Renal pelvis (tissue), 12 donors: Measurements from ENCODE around the gene AGR2. TPM values are rescaled to one million over a fixed set of nuclear protein-coding genes. Genes with fewer than 3 reads are reported as not detected.
"Not testable (repeated sequence)": the region's sequence is repeated elsewhere in the genome, so short reads cannot be mapped to it uniquely, and the experiment has no call there.

ENCODE experiments used
- DNase-seq: peaks from one replicate; pipeline ENCODE4 v3.0.0-alpha.2; 2013
- long read RNA-seq, 16 experiments: transcript quantifications; one replicate each; lab custom pipeline, GENCODE V29; 2026
- polyA plus RNA-seq, 3 donors: library from polyadenylated mRNA; unstranded; fragments of 120-200 nt; gene quantifications; one replicate each; pipeline ENCODE4 v1.2.1, GENCODE V29; 2013; ENCODE audit not compliant: insufficient read length in 3 of 3

Gene AGR2
- polyA plus RNA-seq, result 10 to 100 TPM; 61.1 to 66.0 (median 62.8) TPM
- long read RNA-seq, donor 1, transcript AGR2-203 (8 exons, 1,778 nt), result major isoform, 23 of 38 reads
- long read RNA-seq, donor 1, partial matches to known transcripts, result 9 of 38 reads
- long read RNA-seq, donor 1, other reads (novel, unspliced or antisense), result 5 of 38 reads
- long read RNA-seq, donor 2, transcript AGR2-203 (8 exons, 1,778 nt), result major isoform, 17 of 31 reads
- long read RNA-seq, donor 2, partial matches to known transcripts, result 5 of 31 reads
- long read RNA-seq, donor 2, other reads (novel, unspliced or antisense), result 8 of 31 reads
- long read RNA-seq, donor 3, transcript AGR2-203 (8 exons, 1,778 nt), result major isoform, 21 of 36 reads
- long read RNA-seq, donor 3, partial matches to known transcripts, result 10 of 36 reads
- long read RNA-seq, donor 3, other reads (novel, unspliced or antisense), result 5 of 36 reads
- long read RNA-seq, donor 4, transcript AGR2-203 (8 exons, 1,778 nt), result major isoform, 30 of 44 reads
- long read RNA-seq, donor 4, partial matches to known transcripts, result 7 of 44 reads
- long read RNA-seq, donor 4, other reads (novel, unspliced or antisense), result 6 of 44 reads
- long read RNA-seq, donor 5, transcript AGR2-203 (8 exons, 1,778 nt), result major isoform, 20 of 28 reads
- long read RNA-seq, donor 5, partial matches to known transcripts, result 0 of 28 reads
- long read RNA-seq, donor 5, other reads (novel, unspliced or antisense), result 5 of 28 reads
- long read RNA-seq, donor 6, partial matches to known transcripts, result 5 of 9 reads
- long read RNA-seq, donor 6, other reads (novel, unspliced or antisense), result 0 of 9 reads
- long read RNA-seq, donor 7, transcript AGR2-203 (8 exons, 1,778 nt), result major isoform, 30 of 39 reads
- long read RNA-seq, donor 7, partial matches to known transcripts, result 9 of 39 reads
- long read RNA-seq, donor 7, other reads (novel, unspliced or antisense), result 0 of 39 reads
- long read RNA-seq, donor 8, transcript AGR2-203 (8 exons, 1,778 nt), result major isoform, 9 of 10 reads
- long read RNA-seq, donor 8, partial matches to known transcripts, result 0 of 10 reads
- long read RNA-seq, donor 8, other reads (novel, unspliced or antisense), result 0 of 10 reads
- long read RNA-seq, donor 9, transcript AGR2-203 (8 exons, 1,778 nt), result major isoform, 23 of 36 reads
- long read RNA-seq, donor 9, partial matches to known transcripts, result 12 of 36 reads
- long read RNA-seq, donor 9, other reads (novel, unspliced or antisense), result 0 of 36 reads
- long read RNA-seq, donor 10, transcript AGR2-203 (8 exons, 1,778 nt), result major isoform, 17 of 25 reads
- long read RNA-seq, donor 10, partial matches to known transcripts, result 8 of 25 reads
- long read RNA-seq, donor 10, other reads (novel, unspliced or antisense), result 0 of 25 reads
- long read RNA-seq, donor 11, transcript AGR2-203 (8 exons, 1,778 nt), result major isoform, 24 of 42 reads
- long read RNA-seq, donor 11, partial matches to known transcripts, result 13 of 42 reads
- long read RNA-seq, donor 11, other reads (novel, unspliced or antisense), result 5 of 42 reads
- long read RNA-seq, donor 12, transcript AGR2-203 (8 exons, 1,778 nt), result major isoform, 20 of 20 reads
- long read RNA-seq, donor 12, partial matches to known transcripts, result 0 of 20 reads
- long read RNA-seq, donor 12, other reads (novel, unspliced or antisense), result 0 of 20 reads
- long read RNA-seq, donor 13, transcript AGR2-203 (8 exons, 1,778 nt), result major isoform, 20 of 30 reads
- long read RNA-seq, donor 13, partial matches to known transcripts, result 10 of 30 reads
- long read RNA-seq, donor 13, other reads (novel, unspliced or antisense), result 0 of 30 reads
- long read RNA-seq, donor 14, transcript AGR2-203 (8 exons, 1,778 nt), result major isoform, 23 of 46 reads
- long read RNA-seq, donor 14, partial matches to known transcripts, result 15 of 46 reads
- long read RNA-seq, donor 14, other reads (novel, unspliced or antisense), result 7 of 46 reads
- long read RNA-seq, donor 15, transcript AGR2-203 (8 exons, 1,778 nt), result major isoform, 434 of 950 reads
- long read RNA-seq, donor 15, transcript AGR2-205 (2 exons, 585 nt), result minor isoform, 7 of 950 reads
- long read RNA-seq, donor 15, partial matches to known transcripts, result 398 of 950 reads
- long read RNA-seq, donor 15, other reads (novel, unspliced or antisense), result 104 of 950 reads
- long read RNA-seq, donor 16, transcript AGR2-203 (8 exons, 1,778 nt), result major isoform, 29 of 44 reads
- long read RNA-seq, donor 16, partial matches to known transcripts, result 8 of 44 reads
- long read RNA-seq, donor 16, other reads (novel, unspliced or antisense), result 6 of 44 reads

DNA sequence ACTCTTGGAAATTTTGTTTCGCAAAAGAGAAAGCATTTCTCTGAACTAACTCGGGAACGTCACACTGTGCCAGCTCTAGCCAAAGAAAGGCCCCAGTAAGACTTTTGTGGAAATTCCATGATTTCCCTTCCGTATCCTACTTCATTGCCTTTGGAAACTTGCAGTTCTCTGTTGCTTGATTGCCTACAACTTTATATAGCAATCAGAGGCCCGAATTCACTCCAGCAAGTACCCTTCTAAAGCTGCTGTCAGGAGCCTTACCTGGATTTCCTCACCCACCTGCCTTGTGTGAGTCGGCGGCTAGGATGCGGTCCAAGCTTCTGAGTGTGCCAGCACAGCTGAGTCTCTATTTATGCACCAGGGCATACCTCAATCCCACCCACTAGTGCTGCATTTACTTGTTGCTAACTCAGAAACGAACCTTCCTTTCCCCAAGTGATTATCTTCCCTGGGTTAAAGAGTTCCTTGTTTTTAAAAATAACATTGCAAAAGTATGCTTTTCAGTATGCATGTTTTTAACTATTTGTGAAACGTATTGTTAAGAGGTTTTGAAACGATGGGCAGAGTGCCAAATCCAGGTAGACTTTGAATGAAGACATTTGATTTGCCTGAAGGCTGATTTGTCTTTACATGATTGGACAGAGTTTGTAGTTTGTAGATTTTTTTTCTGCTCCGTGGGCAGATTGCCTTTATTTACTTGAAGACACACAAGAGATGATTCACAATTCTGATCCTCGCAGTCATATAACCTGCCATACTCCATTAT lies at the start of gene AGR2:
Gene AGR2 (minus strand): TSS at position 326 of the 766 bp plus-strand sequence. CDS start 3,203 bp downstream, outside the sequence.
- no peak for DNase-seq

DNA sequence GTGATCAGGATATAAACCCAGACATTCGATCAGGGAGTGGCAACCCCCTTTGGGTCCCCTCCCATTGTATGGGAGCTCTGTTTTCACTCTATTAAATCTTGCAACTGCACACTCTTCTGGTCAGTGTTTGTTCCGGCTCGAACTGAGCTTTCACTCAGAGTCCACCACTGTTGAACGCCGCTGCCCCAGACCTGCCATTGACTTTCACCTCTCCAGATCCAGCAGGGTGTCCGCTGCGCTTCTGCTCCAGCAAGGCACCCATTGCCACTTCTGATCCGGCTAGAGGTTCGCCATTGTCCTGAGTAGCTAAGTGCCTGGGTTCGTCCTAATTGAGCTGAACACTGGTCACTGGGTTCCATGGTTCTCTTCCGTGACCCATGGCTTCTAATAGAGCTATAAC lies 48.4 kb upstream of the AGR2 start:
- DNase-seq, result not testable (repeated sequence)

DNA sequence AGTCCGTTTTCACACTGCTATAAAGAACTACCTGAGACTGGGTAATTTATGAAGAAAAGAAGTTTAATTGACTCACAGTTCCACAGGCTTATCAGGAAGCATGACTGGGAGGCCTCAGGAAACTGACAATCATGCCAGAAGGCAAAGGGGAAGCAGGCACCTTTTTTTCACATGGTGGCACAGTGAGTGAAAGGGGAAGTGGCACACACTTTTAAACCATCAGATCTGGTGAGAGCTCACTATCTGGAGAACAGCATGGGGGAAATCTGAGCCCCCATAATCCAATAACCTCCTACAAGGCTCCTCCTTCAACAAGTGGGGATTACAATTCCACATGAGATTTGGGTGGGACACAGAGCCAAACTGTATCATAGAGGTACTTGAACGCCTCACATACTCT lies 47.0 kb upstream of the AGR2 start:
- DNase-seq, result no peak

DNA sequence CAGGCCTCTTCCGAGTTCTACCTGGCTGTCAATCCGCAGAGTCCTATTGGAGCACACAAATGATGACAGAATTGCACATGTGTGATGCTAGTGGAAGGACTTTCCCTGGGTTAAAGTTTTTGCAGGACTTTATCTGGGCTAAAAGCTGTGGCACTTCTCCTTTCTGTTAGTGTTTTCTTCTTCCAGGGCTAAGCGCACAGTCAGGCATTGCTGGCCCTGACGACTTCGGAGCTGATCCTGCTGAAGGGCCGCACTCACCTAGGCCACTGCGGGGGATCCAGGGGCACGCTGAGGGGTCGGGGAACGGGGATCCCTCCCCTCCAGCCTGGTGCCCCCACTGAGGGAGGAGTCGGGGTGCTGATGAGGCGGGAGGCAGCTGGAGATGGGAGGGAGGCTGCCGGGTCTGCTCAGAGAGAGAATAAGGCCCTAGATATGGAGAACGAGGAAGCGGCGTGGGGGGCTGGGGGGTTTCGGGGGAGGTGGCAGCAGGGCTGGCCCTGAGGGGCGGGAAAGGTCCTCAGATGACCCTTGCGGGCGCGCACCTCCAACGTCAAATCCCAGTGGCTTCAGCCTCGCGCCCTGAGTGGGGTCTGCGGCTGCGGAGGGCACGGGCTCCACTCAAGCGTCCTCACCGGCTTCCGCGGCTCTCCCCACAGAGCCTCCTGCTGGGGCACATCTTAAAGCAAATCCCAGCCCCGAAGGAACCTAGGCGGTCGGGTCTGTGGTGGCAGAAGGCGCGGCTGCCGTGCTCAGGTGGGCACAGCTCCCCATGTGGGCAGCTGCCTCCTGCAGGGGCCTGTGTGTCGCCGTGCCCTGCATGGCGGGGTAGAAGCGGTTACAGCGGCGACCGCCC lies 46.0 kb upstream of the AGR2 start:
- no peak for DNase-seq

DNA sequence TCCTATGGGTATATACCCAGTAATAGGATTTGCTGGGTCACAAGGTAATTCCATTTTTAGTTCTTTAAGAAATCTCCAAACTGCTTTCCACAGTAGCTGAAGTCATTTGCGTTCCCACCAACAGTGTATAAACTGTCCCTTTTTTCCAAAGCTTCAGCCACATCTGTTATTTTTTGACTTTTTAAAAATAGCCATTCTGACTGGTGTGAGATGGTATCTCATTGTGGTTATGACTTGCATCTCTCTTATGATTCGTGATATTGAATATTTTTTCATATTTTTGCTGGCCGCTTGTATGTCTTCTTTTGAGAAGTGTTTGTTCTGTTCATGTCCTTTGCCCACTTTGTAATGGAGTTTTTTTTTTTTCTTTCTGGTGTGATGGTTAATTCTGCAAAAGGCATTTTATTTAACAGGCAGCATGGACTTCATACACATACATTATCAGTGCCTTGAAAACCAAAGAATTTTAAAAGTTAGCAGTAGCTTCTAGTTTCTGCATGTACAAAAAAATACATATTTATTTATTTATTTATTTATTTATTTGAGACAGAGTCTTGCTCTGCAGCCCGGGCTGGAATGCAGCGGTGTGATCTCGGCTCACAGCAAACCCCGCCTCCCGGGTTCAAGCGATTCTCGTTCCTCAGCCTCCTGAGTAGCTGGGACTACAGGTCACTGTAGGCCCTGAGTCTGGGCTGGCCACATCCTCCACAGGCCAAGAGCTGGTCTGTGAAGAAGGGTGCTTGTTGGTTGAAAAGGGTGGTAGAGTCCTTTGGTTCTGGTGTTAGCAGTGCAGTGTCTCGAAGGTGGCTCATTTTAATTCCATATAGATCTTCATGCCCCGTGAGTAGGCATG lies 44.7 kb upstream of the AGR2 start:
- DNase-seq, result no peak

DNA sequence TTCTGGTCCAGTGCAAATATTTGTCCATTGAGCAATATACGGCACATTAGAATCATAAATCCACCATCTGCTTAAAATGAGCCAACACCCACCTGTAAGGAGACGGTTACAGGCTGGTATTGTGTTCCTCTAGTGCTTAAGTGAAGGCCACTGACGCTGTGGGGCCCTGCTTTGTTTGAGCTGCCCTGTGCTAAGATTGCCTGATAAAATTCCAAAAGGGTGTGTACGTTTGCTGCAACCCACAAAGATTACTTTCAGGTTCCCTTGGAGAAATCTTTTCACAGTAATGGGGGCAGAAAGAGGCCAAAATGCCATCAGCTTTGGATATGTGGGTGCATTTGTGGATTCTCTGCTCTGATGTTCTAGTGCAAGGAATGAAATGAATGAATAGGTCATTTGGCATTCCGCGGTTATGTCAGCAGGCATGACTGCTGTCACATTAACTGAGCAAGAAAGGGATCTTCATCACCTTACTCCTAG lies 42.6 kb upstream of the AGR2 start:
- peak; percentile 11 for DNase-seq

DNA sequence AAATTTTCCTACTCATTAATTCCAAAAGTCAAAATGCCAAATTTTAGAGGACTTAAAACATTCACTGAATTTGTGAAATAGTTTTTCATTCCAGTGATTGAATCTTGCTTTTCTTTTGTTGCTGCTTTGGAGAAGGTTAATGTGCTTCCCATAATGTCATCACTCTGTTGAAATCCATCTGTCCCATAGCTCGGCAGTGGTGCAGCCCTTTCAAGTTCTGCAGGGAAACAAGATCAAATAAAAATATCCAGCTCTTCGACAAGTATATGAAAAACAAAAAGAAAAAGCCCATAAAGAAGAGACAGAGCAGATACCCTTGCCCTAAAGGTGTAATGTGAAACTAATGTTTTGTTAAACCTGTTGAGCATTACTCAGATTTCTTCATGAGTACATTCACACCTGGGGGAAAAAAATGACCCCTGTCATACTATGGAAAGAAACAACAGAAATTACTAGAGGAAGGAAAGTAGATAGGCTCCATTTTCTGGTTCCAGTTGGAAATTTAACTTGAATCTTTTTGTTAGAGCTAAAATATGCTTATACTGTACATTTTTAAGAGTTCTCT lies 41.9 kb upstream of the AGR2 start:
- peak; percentile 42 for DNase-seq

DNA sequence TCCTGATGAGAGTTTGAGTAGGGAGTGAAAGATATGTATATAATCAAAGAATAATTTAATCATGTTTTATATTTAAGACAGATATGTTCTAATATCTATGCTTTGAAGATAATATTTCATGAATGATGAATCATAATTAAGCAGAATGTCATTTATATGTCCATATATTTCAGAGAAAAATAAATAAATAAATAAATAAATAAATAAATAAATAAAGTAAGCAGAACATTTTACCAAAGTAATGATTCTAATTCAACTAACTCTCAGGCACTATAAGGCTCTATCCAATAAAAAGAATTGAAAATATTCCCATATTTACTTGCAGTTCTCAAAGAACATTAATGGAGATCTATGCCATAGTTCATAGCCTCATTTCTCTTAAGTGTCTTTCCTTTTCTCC lies 40.9 kb upstream of the AGR2 start:
- no peak for DNase-seq

DNA sequence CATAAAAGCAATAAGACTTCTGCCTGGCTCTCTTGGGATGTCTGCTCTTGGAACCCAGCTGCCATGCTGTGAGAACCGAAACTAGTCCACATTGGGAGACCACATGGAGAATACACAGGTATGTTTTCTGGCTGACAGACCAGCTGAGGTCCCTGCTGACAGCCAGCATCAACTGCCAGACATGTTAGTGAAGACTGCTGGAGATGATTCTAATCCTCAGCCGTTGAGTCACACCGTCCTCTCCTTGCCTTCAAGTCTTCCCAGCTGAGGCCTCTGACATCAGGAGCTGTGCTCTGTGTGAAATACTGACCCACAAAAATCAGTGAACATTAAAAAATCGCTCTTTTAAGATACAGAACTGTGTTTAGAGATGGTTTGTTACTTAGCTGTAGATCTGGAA lies 36.9 kb upstream of the AGR2 start:
- DNase-seq, result no peak

DNA sequence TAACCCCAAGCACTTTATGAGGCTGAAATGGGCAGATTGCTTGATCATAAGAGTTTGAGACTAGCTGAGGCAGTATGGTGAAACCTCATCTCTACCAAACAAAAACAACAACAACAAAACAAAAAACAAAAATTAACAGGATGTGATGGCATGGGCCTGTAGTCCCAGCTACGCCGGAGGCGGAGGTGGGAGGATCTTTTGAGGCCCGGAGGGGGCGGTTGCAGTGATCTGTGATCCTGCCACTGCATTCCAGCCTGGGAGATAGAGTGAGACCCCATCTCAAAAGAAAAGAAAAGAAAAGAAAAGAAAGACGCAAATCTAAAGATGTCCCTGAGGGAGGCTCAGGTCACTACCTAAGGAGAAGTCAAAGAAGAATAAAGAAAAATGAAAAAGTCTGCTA lies 35.3 kb upstream of the AGR2 start:
- no peak for DNase-seq

DNA sequence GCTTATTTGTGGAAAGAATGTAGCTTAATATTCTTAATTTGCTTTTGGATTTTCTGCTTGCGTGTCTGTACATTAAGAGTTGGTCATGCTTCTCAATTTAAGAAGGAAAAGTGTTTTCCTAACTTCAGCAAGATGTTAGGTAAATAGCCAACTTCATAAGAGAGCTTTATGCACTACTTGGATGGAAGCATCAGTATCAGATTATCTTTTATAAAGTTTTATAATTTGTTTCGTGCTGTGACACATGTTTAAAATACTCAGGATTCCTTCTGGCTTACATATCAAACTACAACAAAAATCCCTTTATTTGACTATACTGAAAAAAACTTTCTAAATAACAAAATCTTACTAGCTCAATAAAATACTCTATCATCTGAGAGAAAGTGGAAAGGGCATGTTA lies 34.8 kb upstream of the AGR2 start:
- DNase-seq, result no peak

DNA sequence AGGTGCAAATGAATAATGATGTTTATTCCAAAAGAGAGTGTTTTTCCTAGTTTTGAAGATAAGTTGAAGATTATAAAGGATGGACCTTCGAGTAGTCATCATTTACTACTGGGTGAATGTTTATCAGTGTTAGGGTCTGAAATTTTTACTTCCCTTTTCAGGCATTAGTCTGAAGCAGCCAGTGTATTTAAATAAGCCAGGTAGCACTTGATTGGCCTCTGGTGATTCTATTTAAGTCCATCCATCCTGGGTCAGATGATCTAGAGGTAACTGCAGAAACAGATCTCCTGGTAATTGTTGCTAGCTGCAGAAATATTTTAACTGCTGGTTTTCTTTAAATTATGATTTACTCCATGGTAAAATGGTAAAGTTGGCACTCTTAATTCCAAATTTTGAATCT lies 34.1 kb upstream of the AGR2 start:
- no peak for DNase-seq

DNA sequence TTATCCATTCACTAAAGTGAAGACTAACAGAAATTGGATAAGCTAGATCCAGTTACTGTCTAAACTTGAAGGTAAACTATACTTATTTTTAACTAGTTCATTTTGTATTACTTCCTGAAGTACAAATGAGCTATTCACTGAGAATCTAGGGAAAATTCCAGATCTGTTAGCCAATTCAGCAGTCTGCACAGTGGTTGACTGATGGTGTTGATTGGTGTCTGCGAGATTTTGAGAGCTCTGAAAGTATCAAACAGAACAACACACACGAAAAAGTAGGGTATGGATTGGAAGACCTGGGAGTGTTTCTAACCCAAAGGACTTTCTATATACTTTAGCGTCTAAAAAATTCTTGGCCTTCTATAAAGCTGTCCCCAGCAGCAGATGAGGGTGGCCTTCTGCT lies 33.6 kb upstream of the AGR2 start:
- no peak for DNase-seq

DNA sequence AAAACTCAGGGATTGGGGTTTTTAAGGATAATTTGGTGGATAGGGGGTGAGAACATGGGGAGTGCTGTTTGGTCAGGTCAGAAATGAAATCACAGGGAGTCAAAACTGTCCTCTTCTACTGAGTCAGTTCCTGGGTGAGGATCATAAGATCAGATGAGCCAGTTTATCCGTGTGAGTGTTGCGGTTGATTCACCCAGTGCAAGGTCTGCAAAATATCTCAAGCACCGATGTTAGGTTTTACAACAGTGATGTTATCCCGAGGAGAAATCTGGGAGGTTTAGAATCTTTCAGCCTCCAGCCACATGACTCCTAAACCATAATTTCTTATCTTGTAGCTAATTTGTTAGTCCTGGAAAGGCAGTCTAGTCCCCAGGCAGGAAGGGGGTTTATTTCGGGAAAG lies 31.7 kb upstream of the AGR2 start:
- no peak for DNase-seq

DNA sequence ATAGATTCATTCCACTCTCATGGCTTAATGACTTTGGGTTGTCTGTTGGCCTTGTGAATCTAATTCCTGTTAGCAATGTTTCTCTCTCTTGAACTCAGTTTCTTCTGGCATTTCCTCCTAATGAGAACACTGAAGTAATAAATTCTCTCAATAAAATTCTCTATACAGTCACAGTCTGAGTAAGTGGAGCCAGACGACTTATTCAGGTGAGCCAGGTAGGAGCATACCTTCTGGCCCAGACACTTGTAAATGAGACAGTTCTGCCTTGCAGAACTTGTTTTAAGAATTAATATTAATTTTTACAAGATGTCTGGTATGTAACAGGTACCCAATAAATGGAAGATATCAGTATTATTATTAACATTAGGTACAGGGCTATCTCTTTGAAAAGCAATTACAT lies 28.6 kb upstream of the AGR2 start:
- no peak for DNase-seq

DNA sequence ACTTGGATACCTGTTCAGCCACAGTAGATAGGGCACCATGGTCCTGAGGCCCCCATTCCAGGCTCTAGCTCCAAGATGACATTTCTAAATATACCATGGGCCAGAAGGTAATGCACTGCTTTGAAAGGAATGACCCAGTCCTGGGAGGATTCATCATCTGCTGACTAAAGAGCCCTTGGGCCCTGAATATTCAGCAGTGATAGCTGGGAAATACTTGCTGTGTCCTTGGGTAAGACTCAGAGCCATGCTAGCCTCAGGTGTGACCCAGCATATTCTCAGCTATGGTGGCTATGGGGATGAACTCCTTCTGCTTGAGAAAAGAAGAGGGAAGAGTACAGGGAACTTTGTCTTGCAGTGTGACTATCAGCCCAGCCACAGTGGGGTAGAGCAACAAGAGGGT lies 21.3 kb upstream of the AGR2 start:
- no peak for DNase-seq

DNA sequence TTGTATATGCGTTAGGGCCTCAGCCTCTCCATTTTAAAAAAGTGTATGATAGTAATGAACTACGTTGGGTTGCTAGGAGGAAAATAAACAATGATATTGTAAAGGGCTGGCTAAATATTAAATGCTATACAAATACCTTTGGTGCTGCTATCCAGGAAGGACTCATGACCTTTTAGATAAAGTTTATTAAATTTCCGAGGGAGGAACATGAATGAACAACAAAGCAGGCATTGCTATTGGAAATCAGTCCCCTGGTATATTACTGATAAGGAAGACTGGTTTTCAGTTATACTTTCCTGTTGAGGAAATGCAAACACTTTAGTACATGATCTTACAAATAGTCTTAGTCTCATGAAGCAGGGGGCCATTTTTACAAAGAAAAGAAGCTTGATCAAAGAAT lies 17.2 kb upstream of the AGR2 start:
- DNase-seq, result no peak
